HL-60 (cell line): ENCODE measurements around the gene ZIC4.

Source experiments
- DNase-seq, 2 experiments: peaks; one replicate each; pipeline ENCODE4 v3.0.0-alpha.2; 2010 to 2020; ENCODE audit warnings: low read depth in 1 of 2, low spot score in 1 of 2
- H3K27ac ChIP-seq: fragments of 250-450 bp; sonication (Bioruptor Pico); replicated peaks from 2 replicates; pipeline ENCODE4 v1.5.1; 2020; ENCODE audit warnings: mild to moderate bottlenecking, moderate library complexity
- H3K27me3 ChIP-seq: fragments of 250-450 bp; sonication (Bioruptor Pico); 2 replicates; pipeline ENCODE4 v1.5.1; 2021; ENCODE audit warnings: mild to moderate bottlenecking, moderate library complexity; ENCODE audit not compliant: insufficient read depth, poor library complexity, severe bottlenecking
- H3K4me3 ChIP-seq: replicated peaks from 2 replicates; pipeline ENCODE4 v1.5.1; 2011; ENCODE audit warnings: mild to moderate bottlenecking, control low read depth, low read length; ENCODE audit not compliant: insufficient read depth
- GABPA ChIP-seq: IDR thresholded peaks from 2 replicates; pipeline ENCODE4 v1.6.1; 2012; ENCODE audit warnings: low read depth
- POLR2AphosphoS5 ChIP-seq: IDR thresholded peaks from 2 replicates; pipeline ENCODE4 v1.6.1; 2012; ENCODE audit warnings: low read depth
- SPI1 ChIP-seq: IDR thresholded peaks from 2 replicates; pipeline ENCODE4 v1.6.1; 2012; ENCODE audit warnings: low read depth, mild to moderate bottlenecking, borderline replicate concordance
- TF ChIP-seq, protein P1 (sequence below): IDR thresholded peaks from one replicate; pipeline ENCODE4 v1.5.1; 2011; ENCODE audit warnings: low read length, control low read depth, inconsistent platforms; ENCODE audit not compliant: insufficient read depth
- TF ChIP-seq, protein P2 (sequence below): IDR thresholded peaks from 2 replicates; pipeline ENCODE4 v1.6.1; 2012; ENCODE audit warnings: low read depth; ENCODE audit not compliant: insufficient replicate concordance

The ZIC4 gene

DNA sequence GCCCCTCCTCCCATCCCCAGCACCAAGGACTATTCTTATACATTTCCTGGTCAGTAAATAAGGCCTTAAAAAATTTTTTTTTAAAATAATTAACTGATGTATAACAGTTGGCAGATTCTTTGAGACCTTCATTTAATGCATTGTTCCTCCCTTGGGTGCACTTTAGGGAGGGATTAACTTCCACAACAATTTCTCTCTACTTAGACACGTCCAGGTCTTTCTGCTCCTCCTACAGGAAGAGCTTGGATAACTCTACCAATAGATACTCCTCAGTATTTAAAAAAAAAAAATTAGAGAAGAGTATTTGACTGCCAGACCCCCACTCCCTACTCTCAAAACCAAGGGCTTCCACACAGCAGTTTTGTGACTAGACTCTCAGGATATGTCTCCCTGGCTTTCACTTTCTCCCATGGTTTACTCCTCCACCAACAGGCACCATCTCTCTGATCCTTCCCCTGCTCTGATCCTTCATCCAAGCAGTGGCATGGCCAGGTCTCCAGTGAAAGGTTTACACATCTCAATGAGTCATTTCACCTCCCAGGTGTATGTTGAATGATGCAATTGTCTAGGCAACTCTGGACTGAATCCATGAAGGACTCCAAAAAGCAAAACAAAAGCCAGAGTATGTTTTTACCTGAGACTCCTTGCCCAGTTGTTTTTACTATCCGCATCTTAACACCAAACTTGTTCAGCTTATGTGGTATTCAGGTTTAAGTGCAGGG lies 7.4 kb downstream of the ZIC4 start:
- Histone ChIP-seq H3K27me3 (peaks cover 36% of the 10 kb centered on the region), H3K27ac (no peak overlapping the region), H3K4me3 (no peak overlapping the region)
- DNase-seq: no peak
- TF ChIP-seq GABPA (no peak), SPI1 (no peak), POLR2AphosphoS5 (no peak)
- TF ChIP-seq, protein P1, sequence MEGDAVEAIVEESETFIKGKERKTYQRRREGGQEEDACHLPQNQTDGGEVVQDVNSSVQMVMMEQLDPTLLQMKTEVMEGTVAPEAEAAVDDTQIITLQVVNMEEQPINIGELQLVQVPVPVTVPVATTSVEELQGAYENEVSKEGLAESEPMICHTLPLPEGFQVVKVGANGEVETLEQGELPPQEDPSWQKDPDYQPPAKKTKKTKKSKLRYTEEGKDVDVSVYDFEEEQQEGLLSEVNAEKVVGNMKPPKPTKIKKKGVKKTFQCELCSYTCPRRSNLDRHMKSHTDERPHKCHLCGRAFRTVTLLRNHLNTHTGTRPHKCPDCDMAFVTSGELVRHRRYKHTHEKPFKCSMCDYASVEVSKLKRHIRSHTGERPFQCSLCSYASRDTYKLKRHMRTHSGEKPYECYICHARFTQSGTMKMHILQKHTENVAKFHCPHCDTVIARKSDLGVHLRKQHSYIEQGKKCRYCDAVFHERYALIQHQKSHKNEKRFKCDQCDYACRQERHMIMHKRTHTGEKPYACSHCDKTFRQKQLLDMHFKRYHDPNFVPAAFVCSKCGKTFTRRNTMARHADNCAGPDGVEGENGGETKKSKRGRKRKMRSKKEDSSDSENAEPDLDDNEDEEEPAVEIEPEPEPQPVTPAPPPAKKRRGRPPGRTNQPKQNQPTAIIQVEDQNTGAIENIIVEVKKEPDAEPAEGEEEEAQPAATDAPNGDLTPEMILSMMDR: no peak
- TF ChIP-seq, protein P2, sequence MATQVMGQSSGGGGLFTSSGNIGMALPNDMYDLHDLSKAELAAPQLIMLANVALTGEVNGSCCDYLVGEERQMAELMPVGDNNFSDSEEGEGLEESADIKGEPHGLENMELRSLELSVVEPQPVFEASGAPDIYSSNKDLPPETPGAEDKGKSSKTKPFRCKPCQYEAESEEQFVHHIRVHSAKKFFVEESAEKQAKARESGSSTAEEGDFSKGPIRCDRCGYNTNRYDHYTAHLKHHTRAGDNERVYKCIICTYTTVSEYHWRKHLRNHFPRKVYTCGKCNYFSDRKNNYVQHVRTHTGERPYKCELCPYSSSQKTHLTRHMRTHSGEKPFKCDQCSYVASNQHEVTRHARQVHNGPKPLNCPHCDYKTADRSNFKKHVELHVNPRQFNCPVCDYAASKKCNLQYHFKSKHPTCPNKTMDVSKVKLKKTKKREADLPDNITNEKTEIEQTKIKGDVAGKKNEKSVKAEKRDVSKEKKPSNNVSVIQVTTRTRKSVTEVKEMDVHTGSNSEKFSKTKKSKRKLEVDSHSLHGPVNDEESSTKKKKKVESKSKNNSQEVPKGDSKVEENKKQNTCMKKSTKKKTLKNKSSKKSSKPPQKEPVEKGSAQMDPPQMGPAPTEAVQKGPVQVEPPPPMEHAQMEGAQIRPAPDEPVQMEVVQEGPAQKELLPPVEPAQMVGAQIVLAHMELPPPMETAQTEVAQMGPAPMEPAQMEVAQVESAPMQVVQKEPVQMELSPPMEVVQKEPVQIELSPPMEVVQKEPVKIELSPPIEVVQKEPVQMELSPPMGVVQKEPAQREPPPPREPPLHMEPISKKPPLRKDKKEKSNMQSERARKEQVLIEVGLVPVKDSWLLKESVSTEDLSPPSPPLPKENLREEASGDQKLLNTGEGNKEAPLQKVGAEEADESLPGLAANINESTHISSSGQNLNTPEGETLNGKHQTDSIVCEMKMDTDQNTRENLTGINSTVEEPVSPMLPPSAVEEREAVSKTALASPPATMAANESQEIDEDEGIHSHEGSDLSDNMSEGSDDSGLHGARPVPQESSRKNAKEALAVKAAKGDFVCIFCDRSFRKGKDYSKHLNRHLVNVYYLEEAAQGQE: no peak

DNA sequence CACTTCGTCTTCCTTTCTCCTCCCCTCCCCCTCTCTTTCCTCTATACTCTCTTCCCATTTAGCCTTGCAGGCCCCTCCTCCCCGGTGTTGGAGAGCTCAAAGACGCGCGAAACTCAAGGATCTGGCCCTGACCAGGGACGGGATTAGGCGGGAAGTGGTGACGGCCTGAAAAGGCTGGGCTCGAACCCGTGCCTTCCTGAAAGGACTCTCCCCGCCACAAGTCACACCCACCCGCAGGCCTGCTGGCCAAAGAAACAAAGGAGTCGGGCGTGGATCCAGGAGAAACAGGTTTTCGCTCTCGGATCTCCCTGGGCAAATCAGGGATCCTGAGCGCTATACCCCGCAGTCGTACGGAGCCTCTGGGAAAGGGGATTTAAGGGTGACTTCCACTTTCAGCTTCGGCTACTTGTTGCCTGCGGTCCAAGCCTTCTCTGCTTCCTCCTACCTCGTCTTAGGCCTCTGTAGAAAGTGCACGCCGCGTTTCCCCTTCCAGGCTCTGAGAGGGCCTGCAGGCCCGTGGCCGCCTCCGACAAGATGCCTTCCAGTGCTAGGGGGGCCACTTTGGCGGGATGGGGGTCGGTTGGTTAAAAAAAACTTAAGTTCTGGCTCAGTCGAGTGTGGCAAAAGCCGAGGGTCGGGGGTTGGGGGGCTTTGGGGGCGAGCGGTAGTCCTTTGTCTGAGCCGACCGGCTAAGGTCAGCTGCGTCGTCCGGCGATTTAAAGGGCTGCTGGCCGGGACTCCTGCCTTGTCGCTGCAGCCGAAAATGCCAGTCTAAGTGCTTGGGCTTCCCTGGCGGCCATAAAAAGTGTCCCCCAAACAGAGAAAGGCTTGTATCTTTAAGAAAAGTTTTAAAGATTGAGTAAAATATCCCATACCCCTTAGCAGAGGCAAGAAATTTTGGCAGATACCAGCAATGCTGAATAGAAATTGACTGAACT lies 8.2 kb downstream of the ZIC4 start:
- DNase-seq: no peak
- Histone ChIP-seq H3K4me3 (no peak overlapping the region), H3K27me3 (peaks cover 39% of the 10 kb centered on the region), H3K27ac (no peak overlapping the region)
- TF ChIP-seq SPI1 (no peak), GABPA (no peak), POLR2AphosphoS5 (no peak)
- TF ChIP-seq, protein P1: no peak
- TF ChIP-seq, protein P2: no peak

DNA sequence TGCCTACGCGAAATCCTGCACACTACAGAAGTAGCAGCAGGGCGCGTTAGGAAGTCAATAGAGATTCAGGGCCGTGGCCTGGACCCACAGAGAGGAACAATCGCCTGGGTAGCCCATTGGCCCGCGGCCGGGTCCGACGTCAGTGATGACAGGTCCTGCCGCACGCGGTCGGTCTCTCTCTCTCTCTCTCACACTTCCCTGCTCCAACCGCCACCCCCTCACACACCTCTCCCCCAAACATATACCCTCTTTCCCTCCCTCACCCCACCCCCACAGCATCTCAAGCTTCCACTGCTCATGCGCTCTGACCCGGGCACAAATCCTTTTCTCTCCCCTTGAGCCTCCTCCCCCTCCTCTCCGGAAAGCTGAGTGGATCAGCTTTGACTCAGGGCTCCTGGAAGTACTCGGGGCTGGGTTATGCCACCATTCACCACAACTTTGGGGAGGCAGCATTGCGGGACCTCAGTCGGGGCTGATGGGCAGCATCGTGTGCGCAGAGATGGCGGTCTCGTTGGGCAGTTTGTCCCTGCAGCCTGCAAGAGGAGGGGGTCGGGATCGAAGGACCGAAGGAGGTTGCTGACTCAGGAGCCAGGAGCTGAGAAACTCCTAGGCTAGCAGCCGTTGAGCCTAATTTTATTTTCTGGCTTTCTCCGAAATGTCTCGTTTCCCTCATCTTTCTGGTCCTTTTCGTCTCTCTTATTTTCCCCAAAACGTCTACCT lies 9.0 kb downstream of the ZIC4 start:
- TF ChIP-seq, protein P1: no peak
- TF ChIP-seq GABPA (no peak), POLR2AphosphoS5 (no peak), SPI1 (no peak)
- TF ChIP-seq, protein P2: no peak
- H3K4me3 ChIP-seq: no peak overlapping the region
- H3K27me3 ChIP-seq: peaks cover 43% of the 10 kb centered on the region
- no peak overlapping the region for H3K27ac ChIP-seq
- no peak for DNase-seq
